Chondrocyte (in vitro differentiated cells): Measurements from ENCODE around the gene RPL31. TPM values are rescaled to one million over a fixed set of nuclear protein-coding genes. Genes with fewer than 3 reads are reported as not detected.

Experiments
- DNase-seq: peaks from one replicate; pipeline ENCODE4 v3.0.0; 2021; ENCODE audit warnings: mixed read lengths, low spot score
- H3K27ac Mint-ChIP-seq: one replicate; pipeline ENCODE4 v1.8.0; 2021; ENCODE audit warnings: mild to moderate bottlenecking, moderate library complexity, mixed read lengths; ENCODE audit not compliant: unreplicated experiment
- H3K27me3 Mint-ChIP-seq: 2 replicates; pipeline ENCODE4 v1.8.0; 2021; ENCODE audit warnings: low read depth, mixed read lengths
- H3K36me3 Mint-ChIP-seq: 2 replicates; pipeline ENCODE4 v1.8.0; 2021; ENCODE audit warnings: low read depth, mixed read lengths
- H3K4me1 Mint-ChIP-seq: 2 replicates; pipeline ENCODE4 v1.8.0; 2021; ENCODE audit warnings: low read depth, mild to moderate bottlenecking, mixed read lengths
- H3K4me3 Mint-ChIP-seq: one replicate; pipeline ENCODE4 v1.8.0; 2021; ENCODE audit warnings: mild to moderate bottlenecking, moderate library complexity, mixed read lengths; ENCODE audit not compliant: unreplicated experiment
- H3K9me3 Mint-ChIP-seq: 2 replicates; pipeline ENCODE4 v1.8.0; 2021; ENCODE audit warnings: low read depth, mixed read lengths
- CTCF ChIP-seq: fragments of 200-600 bp; sonication (generic); IDR thresholded peaks from 2 replicates; pipeline ENCODE4 v1.5.0; 2021; ENCODE audit warnings: antibody characterized with exemption, mild to moderate bottlenecking, moderate library complexity
- long read RNA-seq: library from polyadenylated mRNA; stranded (forward); transcript quantifications from one replicate; pipeline ENCODE4 v2.0.0, GENCODE V29; 2021
- total RNA-seq: library from RNA; stranded (reverse); gene quantifications from 3 replicates; pipeline ENCODE4 v1.2.1, GENCODE V29; 2021

RPL31 gene
- 951 to 1,014 TPM (median 979 TPM) in 3 replicates for total RNA-seq
- long read RNA-seq, transcript RPL31-201 (5 exons, 1,865 nt), result major isoform, 266 of 531 reads
- long read RNA-seq, transcript RPL31-208 (4 exons, 825 nt), result minor isoform, 231 of 531 reads
- long read RNA-seq, partial matches to known transcripts, result 24 of 531 reads
- long read RNA-seq, other reads (novel, unspliced or antisense), result 6 of 531 reads

GRCh38 chr2:101001691-101002561 lies at the start of gene RPL31:
Gene RPL31 (plus strand): TSS chr2:101002289. CDS start chr2:101002702, 413 bp downstream.
- H3K27me3 Mint-ChIP-seq, result no peaks in the 10 kb centered on the region
- peak within 1 kb of the TSS; percentile 96 for H3K27ac Mint-ChIP-seq
- peaks cover 45% of the 10 kb centered on the region for H3K4me1 Mint-ChIP-seq
- no peak for TF ChIP-seq CTCF
- H3K36me3 Mint-ChIP-seq, result peaks cover 28% of the 10 kb centered on the region
- H3K9me3 Mint-ChIP-seq, result no peaks in the 10 kb centered on the region
- DNase-seq, result peak; percentile 100
- peak within 1 kb of the TSS; percentile 90 for H3K4me3 Mint-ChIP-seq

- no peak overlapping the region for H3K4me3 Mint-ChIP-seq
- DNase-seq, result no peak
- peaks cover 16% of the 10 kb centered on the region for H3K36me3 Mint-ChIP-seq
- no peaks in the 10 kb centered on the region for H3K9me3 Mint-ChIP-seq
- no peaks in the 10 kb centered on the region for H3K27me3 Mint-ChIP-seq
- peaks cover 20% of the 10 kb centered on the region for H3K4me1 Mint-ChIP-seq
- H3K27ac Mint-ChIP-seq, result no peak overlapping the region
- TF ChIP-seq CTCF, result no peak
Measured at GRCh38 chr2:100952512-100952911, 49.6 kb upstream of the RPL31 start.

- TF ChIP-seq CTCF, result no peak
- H3K4me3 Mint-ChIP-seq, result no peak overlapping the region
Measured at GRCh38 chr2:100953406-100954043, 48.6 kb upstream of the RPL31 start.

GRCh38 chr2:100954044-100954420 lies 48.1 kb upstream of the RPL31 start:
- no peak overlapping the region for H3K4me3 Mint-ChIP-seq
- peaks cover 12% of the 10 kb centered on the region for H3K4me1 Mint-ChIP-seq
- H3K36me3 Mint-ChIP-seq, result peaks cover 12% of the 10 kb centered on the region
- DNase-seq, result no peak
- no peak overlapping the region for H3K27ac Mint-ChIP-seq
- TF ChIP-seq CTCF, result no peak
- no peaks in the 10 kb centered on the region for H3K9me3 Mint-ChIP-seq
- no peaks in the 10 kb centered on the region for H3K27me3 Mint-ChIP-seq

More at GRCh38 chr2:100953406-100954043, 48.6 kb upstream of the RPL31 start:
- DNase-seq, result no peak
- Mint-ChIP-seq H3K27me3 (no peaks in the 10 kb centered on the region), H3K4me1 (peaks cover 18% of the 10 kb centered on the region), H3K36me3 (peaks cover 16% of the 10 kb centered on the region), H3K27ac (no peak overlapping the region), H3K9me3 (no peaks in the 10 kb centered on the region)

GRCh38 chr2:100955226-100955625 lies 46.9 kb upstream of the RPL31 start:
- H3K4me3 Mint-ChIP-seq, result no peak overlapping the region
- no peaks in the 10 kb centered on the region for H3K27me3 Mint-ChIP-seq
- no peak overlapping the region for H3K27ac Mint-ChIP-seq
- no peak for TF ChIP-seq CTCF
- peaks cover 16% of the 10 kb centered on the region for H3K4me1 Mint-ChIP-seq
- DNase-seq, result no peak
- H3K36me3 Mint-ChIP-seq, result peaks cover 4% of the 10 kb centered on the region
- no peaks in the 10 kb centered on the region for H3K9me3 Mint-ChIP-seq
